Measurements from ENCODE around the gene CFAP65. TPM values are rescaled to one million over a fixed set of nuclear protein-coding genes. Genes with fewer than 3 reads are reported as not detected.

CFAP65 gene
- total and polyA plus RNA-seq, 2 of the 13 experiments (the other 11 are each of a cell fraction or from before 2014, with no cell fraction given): 0.05 TPM; not detected in 1

DNA sequence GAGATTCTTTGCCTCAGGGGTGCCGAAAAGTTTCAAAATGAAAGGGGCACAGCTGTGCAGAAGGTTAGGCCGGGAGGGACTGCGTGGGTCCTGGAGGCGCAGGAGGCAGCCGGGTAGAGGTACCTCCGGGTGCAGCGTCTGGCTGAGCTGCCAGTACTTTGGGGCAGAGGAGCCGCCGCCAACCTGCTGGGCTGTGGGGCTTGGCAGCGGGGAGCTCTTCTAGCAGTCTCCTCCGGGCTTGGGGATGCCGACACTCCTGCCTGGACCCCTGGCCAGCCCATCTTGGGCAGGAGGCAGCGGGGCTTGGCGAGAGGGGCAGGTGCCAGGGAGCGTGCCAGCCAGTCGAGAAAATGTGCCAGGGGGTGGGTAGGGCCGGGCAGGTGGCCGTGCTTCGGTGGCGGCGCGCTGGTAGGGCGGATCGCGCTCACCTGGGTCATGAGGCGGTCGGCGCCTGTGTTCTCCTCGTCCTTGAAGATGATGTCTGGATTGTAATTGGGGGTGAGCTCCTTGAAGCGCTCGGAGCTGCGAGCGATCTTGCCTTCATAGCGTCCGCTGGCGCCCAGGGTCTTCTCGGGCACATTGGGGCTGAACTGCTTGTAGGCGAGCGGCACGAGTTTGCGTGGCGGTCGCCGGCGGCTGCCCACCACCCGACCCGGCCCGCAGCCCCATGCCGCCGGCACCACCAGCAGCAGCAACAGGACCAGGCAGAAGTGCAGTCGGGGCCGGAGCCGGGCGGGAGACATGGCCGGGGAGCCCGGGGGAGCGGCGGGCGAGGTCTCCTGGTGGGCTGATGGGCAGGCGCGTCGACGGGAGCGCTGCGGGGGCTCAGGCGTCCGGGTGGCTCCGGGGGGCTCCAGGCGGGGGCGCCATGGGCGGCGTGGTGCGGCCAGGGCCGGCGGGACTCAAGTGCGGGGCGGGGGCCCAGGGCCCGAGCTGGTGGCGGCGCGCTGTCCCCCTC is 18.7 kb upstream of the CFAP65 start (continued):
- peak; percentile 71; the same call in 1 of the 2 replicates for TF ChIP-seq ZNF598 (CRISPR knock-in tag; IDR thresholded peaks at IDR 0.05; ENCODE audit: borderline replicate concordance)
- TF ChIP-seq ZNF777 (CRISPR knock-in tag; IDR thresholded peaks at IDR 0.05): peak; percentile 61
- TF ChIP-seq, protein P1, sequence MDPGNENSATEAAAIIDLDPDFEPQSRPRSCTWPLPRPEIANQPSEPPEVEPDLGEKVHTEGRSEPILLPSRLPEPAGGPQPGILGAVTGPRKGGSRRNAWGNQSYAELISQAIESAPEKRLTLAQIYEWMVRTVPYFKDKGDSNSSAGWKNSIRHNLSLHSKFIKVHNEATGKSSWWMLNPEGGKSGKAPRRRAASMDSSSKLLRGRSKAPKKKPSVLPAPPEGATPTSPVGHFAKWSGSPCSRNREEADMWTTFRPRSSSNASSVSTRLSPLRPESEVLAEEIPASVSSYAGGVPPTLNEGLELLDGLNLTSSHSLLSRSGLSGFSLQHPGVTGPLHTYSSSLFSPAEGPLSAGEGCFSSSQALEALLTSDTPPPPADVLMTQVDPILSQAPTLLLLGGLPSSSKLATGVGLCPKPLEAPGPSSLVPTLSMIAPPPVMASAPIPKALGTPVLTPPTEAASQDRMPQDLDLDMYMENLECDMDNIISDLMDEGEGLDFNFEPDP (CRISPR knock-in tag; conservative IDR thresholded peaks at IDR 0.05): no peak
- no peak for TF ChIP-seq SMAD3 (CRISPR knock-in tag; IDR thresholded peaks at IDR 0.05)
- TF ChIP-seq, protein P2, sequence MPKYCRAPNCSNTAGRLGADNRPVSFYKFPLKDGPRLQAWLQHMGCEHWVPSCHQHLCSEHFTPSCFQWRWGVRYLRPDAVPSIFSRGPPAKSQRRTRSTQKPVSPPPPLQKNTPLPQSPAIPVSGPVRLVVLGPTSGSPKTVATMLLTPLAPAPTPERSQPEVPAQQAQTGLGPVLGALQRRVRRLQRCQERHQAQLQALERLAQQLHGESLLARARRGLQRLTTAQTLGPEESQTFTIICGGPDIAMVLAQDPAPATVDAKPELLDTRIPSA (CRISPR knock-in tag; IDR thresholded peaks at IDR 0.05; ENCODE audit: borderline replicate concordance): no peak
- TF ChIP-seq, protein P3, sequence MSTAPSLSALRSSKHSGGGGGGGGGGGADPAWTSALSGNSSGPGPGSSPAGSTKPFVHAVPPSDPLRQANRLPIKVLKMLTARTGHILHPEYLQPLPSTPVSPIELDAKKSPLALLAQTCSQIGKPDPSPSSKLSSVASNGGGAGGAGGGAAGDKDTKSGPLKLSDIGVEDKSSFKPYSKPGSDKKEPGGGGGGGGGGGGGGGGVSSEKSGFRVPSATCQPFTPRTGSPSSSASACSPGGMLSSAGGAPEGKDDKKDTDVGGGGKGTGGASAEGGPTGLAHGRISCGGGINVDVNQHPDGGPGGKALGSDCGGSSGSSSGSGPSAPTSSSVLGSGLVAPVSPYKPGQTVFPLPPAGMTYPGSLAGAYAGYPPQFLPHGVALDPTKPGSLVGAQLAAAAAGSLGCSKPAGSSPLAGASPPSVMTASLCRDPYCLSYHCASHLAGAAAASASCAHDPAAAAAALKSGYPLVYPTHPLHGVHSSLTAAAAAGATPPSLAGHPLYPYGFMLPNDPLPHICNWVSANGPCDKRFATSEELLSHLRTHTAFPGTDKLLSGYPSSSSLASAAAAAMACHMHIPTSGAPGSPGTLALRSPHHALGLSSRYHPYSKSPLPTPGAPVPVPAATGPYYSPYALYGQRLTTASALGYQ (CRISPR knock-in tag; IDR thresholded peaks at IDR 0.05): no peak
- 0 out of 2 replicates have a peak, but pooled peaks have one; percentile 40 for TF ChIP-seq ZNF724P (CRISPR knock-in tag; IDR thresholded peaks at IDR 0.05; ENCODE audit: borderline replicate concordance)
- TF ChIP-seq, protein P4, sequence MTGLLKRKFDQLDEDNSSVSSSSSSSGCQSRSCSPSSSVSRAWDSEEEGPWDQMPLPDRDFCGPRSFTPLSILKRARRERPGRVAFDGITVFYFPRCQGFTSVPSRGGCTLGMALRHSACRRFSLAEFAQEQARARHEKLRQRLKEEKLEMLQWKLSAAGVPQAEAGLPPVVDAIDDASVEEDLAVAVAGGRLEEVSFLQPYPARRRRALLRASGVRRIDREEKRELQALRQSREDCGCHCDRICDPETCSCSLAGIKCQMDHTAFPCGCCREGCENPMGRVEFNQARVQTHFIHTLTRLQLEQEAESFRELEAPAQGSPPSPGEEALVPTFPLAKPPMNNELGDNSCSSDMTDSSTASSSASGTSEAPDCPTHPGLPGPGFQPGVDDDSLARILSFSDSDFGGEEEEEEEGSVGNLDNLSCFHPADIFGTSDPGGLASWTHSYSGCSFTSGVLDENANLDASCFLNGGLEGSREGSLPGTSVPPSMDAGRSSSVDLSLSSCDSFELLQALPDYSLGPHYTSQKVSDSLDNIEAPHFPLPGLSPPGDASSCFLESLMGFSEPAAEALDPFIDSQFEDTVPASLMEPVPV (CRISPR knock-in tag; IDR thresholded peaks at IDR 0.05): no peak
- TF ChIP-seq KDM1A (CRISPR knock-in tag; IDR thresholded peaks at IDR 0.05): no peak
- TF ChIP-seq, protein P5, sequence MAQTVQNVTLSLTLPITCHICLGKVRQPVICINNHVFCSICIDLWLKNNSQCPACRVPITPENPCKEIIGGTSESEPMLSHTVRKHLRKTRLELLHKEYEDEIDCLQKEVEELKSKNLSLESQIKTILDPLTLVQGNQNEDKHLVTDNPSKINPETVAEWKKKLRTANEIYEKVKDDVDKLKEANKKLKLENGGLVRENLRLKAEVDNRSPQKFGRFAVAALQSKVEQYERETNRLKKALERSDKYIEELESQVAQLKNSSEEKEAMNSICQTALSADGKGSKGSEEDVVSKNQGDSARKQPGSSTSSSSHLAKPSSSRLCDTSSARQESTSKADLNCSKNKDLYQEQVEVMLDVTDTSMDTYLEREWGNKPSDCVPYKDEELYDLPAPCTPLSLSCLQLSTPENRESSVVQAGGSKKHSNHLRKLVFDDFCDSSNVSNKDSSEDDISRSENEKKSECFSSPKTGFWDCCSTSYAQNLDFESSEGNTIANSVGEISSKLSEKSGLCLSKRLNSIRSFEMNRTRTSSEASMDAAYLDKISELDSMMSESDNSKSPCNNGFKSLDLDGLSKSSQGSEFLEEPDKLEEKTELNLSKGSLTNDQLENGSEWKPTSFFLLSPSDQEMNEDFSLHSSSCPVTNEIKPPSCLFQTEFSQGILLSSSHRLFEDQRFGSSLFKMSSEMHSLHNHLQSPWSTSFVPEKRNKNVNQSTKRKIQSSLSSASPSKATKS (CRISPR knock-in tag; IDR thresholded peaks at IDR 0.05): no peak
- TF ChIP-seq KDM6A (CRISPR knock-in tag; IDR thresholded peaks at IDR 0.05; ENCODE audit: low read depth): no peak
- TF ChIP-seq, protein P6, sequence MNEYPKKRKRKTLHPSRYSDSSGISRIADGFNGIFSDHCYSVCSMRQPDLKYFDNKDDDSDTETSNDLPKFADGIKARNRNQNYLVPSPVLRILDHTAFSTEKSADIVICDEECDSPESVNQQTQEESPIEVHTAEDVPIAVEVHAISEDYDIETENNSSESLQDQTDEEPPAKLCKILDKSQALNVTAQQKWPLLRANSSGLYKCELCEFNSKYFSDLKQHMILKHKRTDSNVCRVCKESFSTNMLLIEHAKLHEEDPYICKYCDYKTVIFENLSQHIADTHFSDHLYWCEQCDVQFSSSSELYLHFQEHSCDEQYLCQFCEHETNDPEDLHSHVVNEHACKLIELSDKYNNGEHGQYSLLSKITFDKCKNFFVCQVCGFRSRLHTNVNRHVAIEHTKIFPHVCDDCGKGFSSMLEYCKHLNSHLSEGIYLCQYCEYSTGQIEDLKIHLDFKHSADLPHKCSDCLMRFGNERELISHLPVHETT (CRISPR knock-in tag; conservative IDR thresholded peaks at IDR 0.05): no peak
- TF ChIP-seq, protein P7, sequence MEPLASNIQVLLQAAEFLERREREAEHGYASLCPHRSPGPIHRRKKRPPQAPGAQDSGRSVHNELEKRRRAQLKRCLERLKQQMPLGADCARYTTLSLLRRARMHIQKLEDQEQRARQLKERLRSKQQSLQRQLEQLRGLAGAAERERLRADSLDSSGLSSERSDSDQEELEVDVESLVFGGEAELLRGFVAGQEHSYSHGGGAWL (CRISPR knock-in tag; IDR thresholded peaks at IDR 0.05): 0 out of 2 replicates have a peak, but pooled peaks have one; percentile 21
- TF ChIP-seq CHCHD3 (CRISPR knock-in tag; IDR thresholded peaks at IDR 0.05): peak; percentile 73; the same call in 1 of the 2 replicates
- no peak for TF ChIP-seq KDM4B (CRISPR knock-in tag; IDR thresholded peaks at IDR 0.05)

Measured in HepG2 (cell line).